KOPT-K1 (cell line): Measurements from ENCODE around the gene AHDC1.
"Not testable (repeated sequence)": the region's sequence is repeated elsewhere in the genome, so short reads cannot be mapped to it uniquely, and the experiment has no call there.

Experiments
- H3K27ac ChIP-seq: fragments of 200-600 bp; sonication (generic); 2 replicates; pipeline ENCODE4 v1.5.1; 2016; ENCODE audit warnings: antibody characterized with exemption, mild to moderate bottlenecking, low read depth, low read length; ENCODE audit not compliant: poor library complexity, severe bottlenecking
- H3K36me3 ChIP-seq: fragments of 200-600 bp; sonication (generic); 2 replicates; pipeline ENCODE4 v1.5.1; 2017; ENCODE audit warnings: antibody characterized with exemption, mild to moderate bottlenecking, low read length, moderate library complexity; ENCODE audit not compliant: insufficient read depth
- H3K9me3 ChIP-seq: fragments of 200-600 bp; sonication (generic); 2 replicates; pipeline ENCODE4 v1.5.1; 2017; ENCODE audit warnings: antibody characterized with exemption, low read length, mild to moderate bottlenecking; ENCODE audit not compliant: insufficient read depth, poor library complexity, severe bottlenecking

Gene AHDC1

GRCh38 chr1:27553823-27554222 is 50.1 kb downstream of the AHDC1 start:
- H3K36me3 ChIP-seq: peaks cover 68% of the 10 kb centered on the region
- H3K27ac ChIP-seq, H3K9me3 ChIP-seq: not testable (repeated sequence)

- Histone ChIP-seq H3K27ac (no peak overlapping the region), H3K36me3 (peaks cover 68% of the 10 kb centered on the region), H3K9me3 (no peaks in the 10 kb centered on the region)
These were observed 51.0 kb downstream of the AHDC1 start for GRCh38 chr1:27552911-27553420.

DNA sequence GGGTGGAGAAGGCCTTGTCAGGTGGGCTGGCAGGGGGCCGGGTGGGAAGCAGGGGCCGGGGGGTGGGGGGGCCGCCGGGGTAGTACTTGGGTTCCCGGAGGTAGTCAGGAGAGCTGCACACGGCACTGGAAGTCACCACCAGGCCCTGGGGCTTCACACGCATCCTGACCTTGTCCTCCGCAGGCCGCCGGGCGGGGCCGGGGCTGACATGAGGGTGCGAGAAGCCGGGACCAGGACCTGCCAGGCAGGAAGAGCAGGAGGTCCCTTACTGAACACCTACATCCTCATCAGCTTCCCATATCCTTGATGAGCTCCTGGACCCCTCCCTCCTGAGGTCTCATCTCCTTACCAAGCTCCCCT is 52.0 kb downstream of the AHDC1 start:
- Histone ChIP-seq H3K36me3 (peaks cover 71% of the 10 kb centered on the region; the same call in 1 of the 2 replicates), H3K27ac (no peak overlapping the region), H3K9me3 (no peaks in the 10 kb centered on the region)

DNA sequence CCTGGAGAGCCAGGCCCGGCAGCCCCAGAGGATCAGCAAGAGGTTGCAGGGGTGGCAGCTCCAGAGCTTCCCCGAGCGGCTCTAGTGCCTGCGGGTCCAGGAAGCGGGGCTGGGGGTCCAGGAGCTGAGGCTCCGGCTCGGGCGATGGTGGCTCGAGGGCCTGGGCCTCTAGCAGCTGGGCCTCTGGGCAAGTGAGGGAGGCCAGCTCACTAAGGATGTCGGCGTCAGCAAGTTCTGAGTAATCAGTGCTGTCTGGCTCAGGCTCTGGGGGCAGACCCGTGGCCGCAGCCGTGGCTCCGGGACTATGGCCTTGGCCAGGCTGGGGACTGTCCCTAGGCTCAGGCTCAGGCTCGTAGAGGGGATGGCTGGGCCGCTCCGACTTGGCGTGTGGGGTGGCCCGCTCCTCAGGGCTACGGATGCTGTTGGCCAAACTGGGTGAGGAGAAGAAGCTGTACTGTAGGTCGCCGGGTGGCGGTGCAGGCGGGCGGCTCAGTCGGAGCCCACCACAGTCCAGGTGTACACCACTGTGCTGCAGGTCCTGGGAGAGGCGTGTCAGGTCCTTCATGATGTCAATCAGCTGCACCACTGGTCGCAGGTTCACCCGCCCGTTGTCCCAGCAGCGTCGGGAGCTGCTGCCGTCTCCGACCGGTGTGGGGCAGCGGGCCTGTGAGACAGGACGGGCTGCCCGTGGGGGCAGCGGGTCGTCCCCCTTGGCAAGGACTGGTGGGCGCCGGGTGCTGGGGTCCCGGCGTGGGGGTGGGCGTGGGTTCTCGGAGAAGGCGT is 52.6 kb downstream of the AHDC1 start:
- H3K36me3 ChIP-seq: peaks cover 77% of the 10 kb centered on the region; the same call in 1 of the 2 replicates
- H3K27ac ChIP-seq: no peak overlapping the region
- no peaks in the 10 kb centered on the region for H3K9me3 ChIP-seq

- no peaks in the 10 kb centered on the region for H3K9me3 ChIP-seq
- H3K27ac ChIP-seq: no peak overlapping the region
- peaks cover 83% of the 10 kb centered on the region for H3K36me3 ChIP-seq
These were observed 53.3 kb downstream of the AHDC1 start for GRCh38 chr1:27550510-27551169.

DNA sequence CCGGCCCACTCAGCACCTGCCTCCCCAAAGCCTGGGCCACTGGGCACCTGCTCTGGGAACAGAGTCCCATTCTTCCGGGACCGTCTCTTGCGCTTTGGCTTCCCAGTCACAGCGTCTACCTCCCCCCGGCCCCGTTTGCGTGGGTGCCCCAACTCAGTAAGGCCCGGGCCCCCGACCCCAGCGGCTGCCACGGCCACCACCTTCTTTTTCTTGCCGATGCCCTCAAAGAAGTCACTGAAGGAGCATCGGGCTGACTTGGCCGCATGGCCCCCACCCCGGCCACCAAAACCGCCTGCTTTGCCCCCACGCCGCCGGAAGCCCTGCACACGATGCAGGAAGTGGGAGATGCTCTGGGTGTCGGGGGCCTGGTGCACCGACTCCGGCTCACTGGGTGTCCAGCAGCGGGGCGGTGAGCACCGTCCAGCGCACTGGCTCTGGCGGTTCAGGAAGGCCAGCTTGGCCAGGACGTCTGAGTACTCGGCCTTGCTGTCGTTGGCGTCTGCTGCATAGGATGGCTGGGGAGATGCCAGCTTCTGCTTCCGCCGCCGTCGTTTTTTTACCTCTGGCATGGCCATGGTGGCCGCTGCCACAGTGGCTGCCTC is 54.0 kb downstream of the AHDC1 start:
- no peak overlapping the region for H3K27ac ChIP-seq
- peaks cover 90% of the 10 kb centered on the region for H3K36me3 ChIP-seq

DNA sequence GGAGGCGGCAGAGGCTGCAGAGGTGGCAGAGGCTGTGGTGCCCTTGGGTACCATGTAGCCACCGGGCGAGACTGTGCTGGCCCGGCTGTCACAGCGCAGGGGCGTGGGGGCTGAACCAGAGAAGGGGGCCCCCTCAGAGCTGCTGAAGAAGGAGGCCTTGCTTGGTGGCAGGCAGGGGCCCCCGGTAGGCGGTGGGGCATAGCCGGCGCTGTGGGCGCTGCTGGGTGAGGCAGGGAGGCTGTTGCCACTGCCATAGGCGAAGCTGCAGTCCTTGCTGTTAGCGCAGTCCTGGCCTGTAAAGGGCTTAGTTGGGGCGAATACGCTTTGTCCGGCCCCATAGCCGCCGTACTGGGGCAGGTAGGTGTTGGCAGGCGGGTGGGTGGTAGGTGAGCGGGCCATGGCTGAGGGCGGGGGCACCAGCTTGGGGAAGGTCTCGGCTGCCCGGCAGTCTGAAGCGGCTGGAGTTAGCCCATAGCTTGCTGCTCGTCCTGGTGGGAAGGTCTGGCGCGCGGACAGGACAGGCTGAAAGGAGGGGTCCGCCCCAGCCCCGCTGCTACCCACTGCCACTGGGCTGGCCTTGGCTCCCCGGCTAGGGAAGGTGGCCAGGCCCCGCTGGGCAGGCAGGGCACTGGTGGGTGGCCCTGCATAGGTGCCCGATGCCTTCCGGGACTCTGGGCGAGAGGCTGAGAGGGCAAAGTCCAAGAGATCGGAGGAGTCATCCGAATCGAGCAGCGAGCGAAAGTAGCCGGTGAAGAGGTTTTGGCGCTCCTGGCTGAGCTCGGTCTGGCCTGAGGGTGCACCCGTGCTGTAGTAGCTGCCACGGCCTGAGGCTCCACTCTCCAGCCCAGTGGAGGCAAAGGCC is 54.9 kb downstream of the AHDC1 start:
- H3K36me3 ChIP-seq: peaks cover 96% of the 10 kb centered on the region
- H3K27ac ChIP-seq: no peak overlapping the region

More for the DNA sequence above, 54.0 kb downstream of the AHDC1 start:
- no peaks in the 10 kb centered on the region for H3K9me3 ChIP-seq

GRCh38 chr1:27548136-27548853 is 55.6 kb downstream of the AHDC1 start:
- Histone ChIP-seq H3K36me3 (peaks cover 93% of the 10 kb centered on the region), H3K27ac (no peak overlapping the region), H3K9me3 (no peaks in the 10 kb centered on the region)

More for the DNA sequence above, 54.9 kb downstream of the AHDC1 start:
- no peaks in the 10 kb centered on the region for H3K9me3 ChIP-seq

- no peak overlapping the region for H3K27ac ChIP-seq
- H3K36me3 ChIP-seq: peaks cover 93% of the 10 kb centered on the region
- H3K9me3 ChIP-seq: no peaks in the 10 kb centered on the region
These were observed 56.5 kb downstream of the AHDC1 start for GRCh38 chr1:27547220-27548116.

DNA sequence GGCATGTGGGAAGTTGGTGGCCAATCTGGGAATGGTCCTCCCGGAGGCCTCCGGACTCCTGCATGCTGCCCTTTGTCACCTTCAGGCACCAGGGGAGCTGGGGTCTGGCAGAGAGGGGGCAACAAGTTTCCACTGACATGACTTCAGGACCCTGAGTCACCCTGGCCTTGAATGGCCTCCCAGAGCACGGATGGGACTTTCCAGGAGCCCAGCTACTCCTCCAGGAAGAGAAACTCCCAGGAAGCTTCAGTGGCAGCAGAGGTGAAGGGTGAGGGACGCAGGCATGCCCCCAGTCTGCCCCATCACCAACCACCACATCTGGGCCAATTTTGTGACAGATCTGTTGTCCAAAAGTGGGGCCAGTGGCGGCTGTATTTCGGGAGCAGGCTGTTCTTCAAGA is 58.1 kb downstream of the AHDC1 start:
- Histone ChIP-seq H3K36me3 (peaks cover 86% of the 10 kb centered on the region), H3K9me3 (no peaks in the 10 kb centered on the region), H3K27ac (no peak overlapping the region)

- no peak overlapping the region for H3K27ac ChIP-seq
These were observed 58.7 kb downstream of the AHDC1 start for GRCh38 chr1:27545271-27545670.

GRCh38 chr1:27544834-27545233 is 59.1 kb downstream of the AHDC1 start:
- Histone ChIP-seq H3K27ac (no peak overlapping the region), H3K36me3 (peaks cover 86% of the 10 kb centered on the region)

More at GRCh38 chr1:27545271-27545670, 58.7 kb downstream of the AHDC1 start:
- H3K36me3 ChIP-seq: peaks cover 86% of the 10 kb centered on the region
- H3K9me3 ChIP-seq: no peaks in the 10 kb centered on the region

GRCh38 chr1:27543284-27543683 is 60.7 kb downstream of the AHDC1 start:
- peaks cover 85% of the 10 kb centered on the region for H3K36me3 ChIP-seq
- no peaks in the 10 kb centered on the region for H3K9me3 ChIP-seq
- H3K27ac ChIP-seq: no peak overlapping the region

More at GRCh38 chr1:27544834-27545233, 59.1 kb downstream of the AHDC1 start:
- no peaks in the 10 kb centered on the region for H3K9me3 ChIP-seq
